ENCODE measurements around the gene SPRING1. TPM values are rescaled to one million over a fixed set of nuclear protein-coding genes. Genes with fewer than 3 reads are reported as not detected.

The SPRING1 gene
- total and polyA plus RNA-seq, 2 of the 4 experiments (the other 2 are of a cell fraction), result 12.4 to 14.0 TPM

DNA sequence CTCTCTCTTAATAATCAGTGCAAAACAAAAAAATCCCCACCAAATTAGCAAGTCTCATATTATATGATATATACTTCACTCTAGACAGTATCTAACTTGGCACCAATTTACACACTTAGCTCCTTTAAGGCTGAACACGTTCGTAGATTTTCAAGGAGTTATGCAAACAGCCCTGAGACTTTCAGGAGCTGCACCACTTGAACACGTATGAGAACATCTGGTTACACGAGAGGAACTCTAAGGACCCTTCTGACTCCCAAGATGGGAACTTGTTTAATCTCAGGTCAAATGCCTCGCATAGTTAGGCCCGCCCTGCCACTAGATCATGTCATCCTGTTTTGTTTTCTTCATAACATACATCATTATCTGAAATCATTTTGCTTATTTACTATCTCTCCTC lies 10.0 kb downstream of the SPRING1 start:
- intact Hi-C loops (cut with micrococcal nuclease) (no loop called here), in situ Hi-C loops (cut with MboI; ENCODE audit: low sequenced_read_pairs) (no loop called here), dilution Hi-C loops (cut with HindIII; ENCODE audit: low sequenced_read_pairs, unreplicated experiment) (no loop called here)
- Histone ChIP-seq H3K79me1 (ENCODE audit: low read depth in 1 of 2, low read length in 2 of 2) (peaks cover 43 to 47% of the 10 kb centered on the region in 2 experiments), H4K8ac (ENCODE audit: low read depth in 2 of 2, low read length in 2 of 2) (no peak overlapping the region), H4K5ac (ENCODE audit: low read depth, low read length) (no peak overlapping the region), H4K20me1 (ENCODE audit: insufficient read depth, low read length) (peaks cover 20% of the 10 kb centered on the region; the same call in 1 of the 2 replicates), H2AK9ac (replicated peaks; ENCODE audit: low read depth, low read length, poor library complexity) (no peak overlapping the region), H3K4me3 (ENCODE audit: insufficient read depth, low read depth, low read length) (no peak overlapping the region), H3K9me3 (ENCODE audit: control insufficient read depth, insufficient read depth, low read length) (no peaks in the 10 kb centered on the region), H3K56ac (ENCODE audit: extremely low read depth, insufficient read depth, low read length) (no peak overlapping the region), H2BK15ac (ENCODE audit: low read depth, low read length) (no peak overlapping the region), H2AK5ac (ENCODE audit: low read depth, low read length) (no peak overlapping the region), H4K91ac (ENCODE audit: insufficient read depth, low read depth, low read length) (no peak overlapping the region), H3K4ac (ENCODE audit: low read depth, low read length) (no peak overlapping the region), H2BK5ac (ENCODE audit: low read depth, low read length, poor library complexity, severe bottlenecking) (no peak overlapping the region), H3K4me1 (ENCODE audit: control insufficient read depth, insufficient read depth, low read length) (no peaks in the 10 kb centered on the region), H3K27me3 (ENCODE audit: control insufficient read depth, insufficient read depth, low read length) (no peaks in the 10 kb centered on the region), H3K14ac (replicated peaks; ENCODE audit: low read depth, low read length) (no peak overlapping the region), H3K36me3 (ENCODE audit: control insufficient read depth, insufficient read depth, low read length) (peaks cover under 1% of the 10 kb centered on the region; the same call in 1 of the 2 replicates), H3K4me2 (ENCODE audit: low read depth, low read length) (no peak overlapping the region), H2BK20ac (ENCODE audit: low read depth, low read length) (no peak overlapping the region), H2BK120ac (ENCODE audit: low read depth, low read length) (no peak overlapping the region), H2AFZ (replicated peaks; ENCODE audit: low read length, poor library complexity) (no peak overlapping the region), H3K9ac (ENCODE audit: low read depth, low read length) (no peak overlapping the region), H3K9me1 (ENCODE audit: insufficient read depth, low read length) (peaks cover 15% of the 10 kb centered on the region), H3K27ac (ENCODE audit: insufficient read depth, low read length) (no peak overlapping the region), H3K23ac (ENCODE audit: low read depth, low read length) (no peak overlapping the region), H3K18ac (ENCODE audit: low read depth, low read length) (no peak overlapping the region)
- ATAC-seq (ENCODE audit: low read depth), result no peak
- DNase-seq, result no peak
- no TSS peak for BruUV-seq (replicated peaks)
- 51% methylated on average over 4 of the region's 6 CpGs; no CpG with 5 or more reads in 1 of the 2 experiments for WGBS, 2 experiments (ENCODE audit: extremely low coverage in 2 of 2, insufficient read length in 1 of 2)
- ChIA-PET CTCF (interaction anchor here (1.1 to 1.3 kb wide), 2 partner anchors 12 to 18 kb away, joined by 3 to 4 read pairs; no protein-coding TSS in a partner anchor), POLR2A (ENCODE audit: unreplicated experiment) (no interaction called here)
- TF ChIP-seq CHD1 (IDR thresholded peaks at IDR 0.05; ENCODE audit: low read depth, low read length), result no peak
